K562 (cell line): ENCODE measurements around the gene CBX4. TPM values are rescaled to one million over a fixed set of nuclear protein-coding genes. Genes with fewer than 3 reads are reported as not detected.

Experiments
- ATAC-seq: fragments of 200-7000 bp; cut with Tn5 transposase; 3 replicates; pipeline ENCODE4 v1.9.1; 2020; ENCODE audit warnings: moderate library complexity
- BruUV-seq: library from RNA; stranded (reverse); fragments of 400-500 nt; replicated peaks from 2 replicates; lab custom pipeline; 2021; lab: Mats Ljungman, UMichigan
- CTCF ChIA-PET: fragments of 300-600 bp; formaldehyde crosslinking; extraction: SDS; loops from one replicate; lab custom pipeline; 2021; ENCODE audit warnings: low intra/inter-chr PET ratio; lab: Yijun Ruan, JAX
- POLR2A ChIA-PET: fragments of 300-600, 350-650 bp; sonication (Branson Sonifier 250); formaldehyde crosslinking; extraction: SDS; loops from one replicate; lab custom pipeline; 2021; ENCODE audit warnings: antibody characterized with exemption, inconsistent platforms; lab: Yijun Ruan, JAX
- DNase-seq, 4 experiments: peaks; one replicate each; pipeline versions ENCODE4 v3.0.0 to v3.0.0-alpha.2; 2011 to 2018; ENCODE audit warnings: low spot score in 3 of 4, mixed read lengths in 3 of 4; ENCODE audit errors: extremely low read depth in 1 of 4
- FAIRE-seq: peaks from 2 replicates; lab custom pipeline; 2011; peaks lifted over from hg19 to GRCh38; lab: Jason Lieb, UNC
- H2AFZ ChIP-seq: 2 replicates; pipeline ENCODE4 v1.6.0; 2011; ENCODE audit warnings: low read depth, low read length, control low read depth, inconsistent platforms
- H3K27ac ChIP-seq: fragments of 200-600 bp; 3 replicates; pipeline ENCODE4 v1.8.0; 2011; ENCODE audit warnings: low read depth, mild to moderate bottlenecking, control low read depth, inconsistent platforms, low read length, moderate library complexity, mixed read lengths; ENCODE audit errors: extremely low read depth
- H3K27me3 ChIP-seq, 2 experiments: fragments of 300-600 bp in 1 of 2; 2 replicates in 1 of 2; 3 replicates in 1 of 2; pipeline versions ENCODE4 v1.6.0 to v1.8.0; 2011; ENCODE audit warnings: inconsistent platforms in 2 of 2, low read length in 2 of 2, mild to moderate bottlenecking in 1 of 2, mixed read lengths in 1 of 2, moderate library complexity in 1 of 2; ENCODE audit not compliant: control insufficient read depth in 2 of 2, insufficient read depth in 2 of 2
- H3K36me3 ChIP-seq: fragments of 300-600 bp; 3 replicates; pipeline ENCODE4 v1.8.0; 2011; ENCODE audit warnings: mild to moderate bottlenecking, low read length, inconsistent platforms; ENCODE audit not compliant: control insufficient read depth, insufficient read depth
- H3K4me1 ChIP-seq, 2 experiments: fragments of 200-600 bp in 1 of 2; replicated peaks in 1 of 2; 2 replicates in 1 of 2; 3 replicates in 1 of 2; pipeline versions ENCODE4 v1.5.1 to v1.8.0; 2011; ENCODE audit warnings: inconsistent platforms in 2 of 2, low read length in 2 of 2, mild to moderate bottlenecking in 1 of 2, mixed read lengths in 1 of 2, moderate library complexity in 1 of 2; ENCODE audit not compliant: control insufficient read depth in 2 of 2, insufficient read depth in 2 of 2
- H3K4me2 ChIP-seq: 2 replicates; pipeline ENCODE4 v1.6.1; 2011; ENCODE audit warnings: low read length, control low read depth, inconsistent platforms, mixed read lengths; ENCODE audit not compliant: insufficient read depth
- H3K4me3 ChIP-seq: fragments of 200-600 bp; sonication (generic), shearing (Covaris generic); 2 replicates; pipeline ENCODE4 v1.5.1; 2016; ENCODE audit warnings: control low read depth, inconsistent platforms
- H3K79me2 ChIP-seq: fragments of 200-600 bp; 3 replicates; pipeline ENCODE4 v1.8.0; 2011; ENCODE audit warnings: low read length, inconsistent platforms; ENCODE audit not compliant: control insufficient read depth, insufficient read depth
- H3K9ac ChIP-seq, 2 experiments: 2 replicates each; pipeline versions ENCODE4 v1.6.0 to v1.6.1; 2011; ENCODE audit warnings: low read depth in 2 of 2, low read length in 2 of 2, control low read depth in 1 of 2, inconsistent platforms in 1 of 2, mild to moderate bottlenecking in 1 of 2, mixed read lengths in 1 of 2; ENCODE audit not compliant: insufficient read depth in 1 of 2
- H3K9me1 ChIP-seq: one replicate; pipeline ENCODE4 v1.6.0; 2011; ENCODE audit warnings: inconsistent platforms, mild to moderate bottlenecking, low read length, moderate library complexity; ENCODE audit not compliant: control insufficient read depth, insufficient read depth
- H3K9me3 ChIP-seq: replicated peaks from 2 replicates; pipeline ENCODE4 v1.5.1; 2011; ENCODE audit warnings: low read depth, low read length, inconsistent platforms; ENCODE audit not compliant: control insufficient read depth, insufficient read depth
- H4K20me1 ChIP-seq: replicated peaks from 2 replicates; pipeline ENCODE4 v1.6.1; 2011; ENCODE audit warnings: low read length, inconsistent platforms, mixed read lengths; ENCODE audit not compliant: control insufficient read depth, insufficient read depth
- FOXJ2 ChIP-seq: fragments of 200-800 bp; sonication (Bioruptor generic); IDR thresholded peaks from 2 replicates; pipeline ENCODE4 v1.6.1; 2016; ENCODE audit warnings: missing genetic modification characterization, missing compliant biosample characterization
- ZNF12 ChIP-seq: sonication (generic); formaldehyde crosslinking; IDR thresholded peaks from 2 replicates; pipeline ENCODE4 v1.4.0; 2020; ENCODE audit warnings: mild to moderate bottlenecking, missing genetic modification reagents
- WGBS: fragments of 100-300 bp; shearing (Covaris generic); methylation state at CpG from one replicate; pipeline ENCODE4 v1.1.6; 2016; ENCODE audit warnings: low coverage, mixed read lengths; ENCODE audit not compliant: insufficient coverage; ENCODE audit errors: missing lambda C conversion rate; 5-methylcytosine and 5-hydroxymethylcytosine counted together
- in situ Hi-C: fragments of 300-500 bp; cut with MboI; formaldehyde crosslinking; loops from 4 replicates; pipeline ENCODE4 v1.15.0; 2018; ENCODE audit warnings: inconsistent platforms, mixed read lengths
- intact Hi-C: fragments of 100-400 bp; cut with micrococcal nuclease; formaldehyde crosslinking; loops from 2 replicates; pipeline ENCODE4 v1.14.2; 2022
- polyA plus RNA-seq, 8 experiments: library from polyadenylated mRNA; depleted of rRNA in 4 of 8; stranded (reverse) in 5 of 8; unstranded in 3 of 8; fragments of >200 nt; fragmentation: Nextera tagmentation in 2 of 8; fragmentation: Illumina TruSeq in 1 of 8; extraction: Ambion mirVana in 2 of 8; extraction: Trizol in 1 of 8; gene quantifications; 2 replicates each; pipeline versions ENCODE4 v1.2.1 to v1.2.3, GENCODE V29; 2011 to 2014; ENCODE audit warnings: inconsistent platforms in 1 of 8, missing spikeins in 1 of 8
- total RNA-seq, 7 experiments: library from RNA; depleted of rRNA in 6 of 7; stranded (reverse); fragments of >200 nt in 6 of 7; fragmentation: Illumina TruSeq in 2 of 7; extraction: Trizol in 2 of 7; gene quantifications; 2 replicates each; pipeline versions ENCODE4 v1.2.1 to v1.2.3, GENCODE V29; 2011 to 2021; ENCODE audit warnings: low replicate concordance in 1 of 7
- TF ChIP-seq, protein P1 (sequence below): sonication (generic); formaldehyde crosslinking; IDR thresholded peaks from 2 replicates; pipeline ENCODE4 v1.8.1; 2023; ENCODE audit warnings: mild to moderate bottlenecking, missing genetic modification reagents

Gene CBX4
- total and polyA plus RNA-seq, 9 of the 15 experiments (the other 6 are each of a cell fraction or from before 2014, with no cell fraction given): 0.98 to 50.5 (median 10.0) TPM

DNA sequence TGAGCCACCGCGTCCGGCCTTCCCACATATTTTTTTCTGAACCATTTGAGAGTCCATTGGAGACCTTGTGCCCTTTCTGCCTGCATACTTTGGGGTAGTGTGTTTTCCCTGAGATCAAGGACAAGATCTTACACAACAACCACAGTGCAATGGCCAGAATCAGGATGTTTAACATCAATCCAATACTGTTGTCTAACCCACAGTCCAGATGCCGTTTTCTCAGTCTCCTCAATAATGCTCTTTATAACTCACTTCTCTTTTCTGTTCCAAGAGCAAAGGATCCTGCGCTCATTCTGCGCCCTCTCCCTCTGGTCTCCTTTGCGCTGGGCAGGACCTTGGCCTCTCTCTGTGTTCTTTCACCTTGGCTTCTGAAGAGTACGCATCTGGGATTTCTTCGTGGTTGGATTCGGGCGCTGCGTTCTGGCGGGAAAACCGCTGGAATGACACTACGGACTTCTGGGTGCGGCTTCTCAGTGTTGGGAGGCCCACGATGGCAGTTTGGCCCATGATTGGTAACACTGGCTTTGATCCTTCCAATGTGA, 16.6 kb downstream of the CBX4 start:
- FAIRE-seq (no peak), ATAC-seq (no peak), DNase-seq (no peak)
- in situ Hi-C loops: no loop called here
- POLR2A ChIA-PET: interaction anchor here (1.7 to 18.8 kb wide), 3 partner anchors 10 to 12 kb away, joined by 9 to 386 read pairs (median 18); partner anchors contain the start of gene CBX4
- no peaks in the 10 kb centered on the region for H3K9me3 ChIP-seq
- intact Hi-C loops: no loop called here
- no peak overlapping the region for H3K4me3 ChIP-seq
- H4K20me1 ChIP-seq: no peaks in the 10 kb centered on the region
- no peaks in the 10 kb centered on the region for H3K27me3 ChIP-seq
- H3K9ac ChIP-seq: no peak overlapping the region; a peak in 1 of 4 replicates
- H2AFZ ChIP-seq: no peak overlapping the region
- peaks cover 68% of the 10 kb centered on the region in 2 experiments for H3K4me1 ChIP-seq
- no peaks in the 10 kb centered on the region for H3K36me3 ChIP-seq
- H3K27ac ChIP-seq: no peak overlapping the region
- TF ChIP-seq, protein P1, sequence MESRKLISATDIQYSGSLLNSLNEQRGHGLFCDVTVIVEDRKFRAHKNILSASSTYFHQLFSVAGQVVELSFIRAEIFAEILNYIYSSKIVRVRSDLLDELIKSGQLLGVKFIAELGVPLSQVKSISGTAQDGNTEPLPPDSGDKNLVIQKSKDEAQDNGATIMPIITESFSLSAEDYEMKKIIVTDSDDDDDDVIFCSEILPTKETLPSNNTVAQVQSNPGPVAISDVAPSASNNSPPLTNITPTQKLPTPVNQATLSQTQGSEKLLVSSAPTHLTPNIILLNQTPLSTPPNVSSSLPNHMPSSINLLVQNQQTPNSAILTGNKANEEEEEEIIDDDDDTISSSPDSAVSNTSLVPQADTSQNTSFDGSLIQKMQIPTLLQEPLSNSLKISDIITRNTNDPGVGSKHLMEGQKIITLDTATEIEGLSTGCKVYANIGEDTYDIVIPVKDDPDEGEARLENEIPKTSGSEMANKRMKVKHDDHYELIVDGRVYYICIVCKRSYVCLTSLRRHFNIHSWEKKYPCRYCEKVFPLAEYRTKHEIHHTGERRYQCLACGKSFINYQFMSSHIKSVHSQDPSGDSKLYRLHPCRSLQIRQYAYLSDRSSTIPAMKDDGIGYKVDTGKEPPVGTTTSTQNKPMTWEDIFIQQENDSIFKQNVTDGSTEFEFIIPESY (CRISPR knock-in tag): peak; percentile 89
- TF ChIP-seq ZNF12 (CRISPR knock-in tag) (no peak), FOXJ2 (tag) (peak; percentile 8; the same call in 1 of the 2 replicates)
- CTCF ChIA-PET: no interaction called here
- WGBS: 93% methylated on average over 15 of the region's 17 CpGs
- peaks cover 31% of the 10 kb centered on the region for H3K79me2 ChIP-seq
- H3K9me1 ChIP-seq: no peaks in the 10 kb centered on the region
- BruUV-seq: no TSS peak
- H3K4me2 ChIP-seq: no peak overlapping the region
